CD4-positive, alpha-beta T cell treated with Interleukin-6 for 4 hours (primary cell): ENCODE data around the gene CGREF1.
"Not testable (repeated sequence)": the region's sequence is repeated elsewhere in the genome, so short reads cannot be mapped to it uniquely, and the experiment has no call there.

ENCODE experiments used
- DNase-seq: peaks from one replicate; pipeline ENCODE4 v3.0.0-alpha.2; 2020; ENCODE audit warnings: mixed read lengths

The CGREF1 gene

GRCh38 chr2:27136751-27137150 lies 17.8 kb upstream of the CGREF1 start:
- no peak for DNase-seq

DNA sequence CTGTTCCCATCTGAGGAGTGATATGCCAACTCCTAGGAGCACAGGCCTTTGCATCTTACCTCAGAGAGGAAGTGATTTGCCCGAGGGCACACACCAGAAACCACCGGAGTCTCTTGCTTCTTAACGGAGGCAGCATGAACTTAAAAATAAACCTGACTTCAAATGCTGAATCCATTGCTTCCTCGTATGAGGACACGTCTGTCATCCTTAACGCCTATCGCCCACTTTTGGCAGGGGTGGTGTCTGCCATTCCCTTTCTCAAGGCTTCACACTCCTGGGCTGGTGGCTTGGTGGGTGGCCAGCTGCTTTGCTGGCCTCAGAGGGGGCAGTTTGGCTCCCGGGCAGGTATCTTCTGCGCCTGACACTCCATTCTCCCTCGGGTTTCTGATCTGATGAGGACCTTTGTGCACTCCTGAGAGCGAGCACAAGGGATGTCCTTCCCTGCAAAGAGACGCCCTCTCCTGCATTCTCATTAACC lies 16.6 kb upstream of the CGREF1 start:
- DNase-seq = no peak

GRCh38 chr2:27134781-27135477 lies 16.0 kb upstream of the CGREF1 start:
- no peak for DNase-seq

GRCh38 chr2:27133905-27134780 lies 15.2 kb upstream of the CGREF1 start, which contains the start of gene PREB:
TSS of gene PREB (minus strand) at chr2:27134636. CDS start at chr2:27134421, 215 bp downstream.
- DNase-seq = peak; percentile 99

- peak; percentile 23 for DNase-seq
These were observed 14.4 kb upstream of the CGREF1 start for GRCh38 chr2:27133195-27133875.

GRCh38 chr2:27131429-27131828 lies 12.5 kb upstream of the CGREF1 start:
- DNase-seq = no peak

- DNase-seq = no peak
These were observed 11.5 kb upstream of the CGREF1 start for GRCh38 chr2:27130396-27130795.

- no peak for DNase-seq
These were observed 10.0 kb upstream of the CGREF1 start for GRCh38 chr2:27128668-27129571.

DNA sequence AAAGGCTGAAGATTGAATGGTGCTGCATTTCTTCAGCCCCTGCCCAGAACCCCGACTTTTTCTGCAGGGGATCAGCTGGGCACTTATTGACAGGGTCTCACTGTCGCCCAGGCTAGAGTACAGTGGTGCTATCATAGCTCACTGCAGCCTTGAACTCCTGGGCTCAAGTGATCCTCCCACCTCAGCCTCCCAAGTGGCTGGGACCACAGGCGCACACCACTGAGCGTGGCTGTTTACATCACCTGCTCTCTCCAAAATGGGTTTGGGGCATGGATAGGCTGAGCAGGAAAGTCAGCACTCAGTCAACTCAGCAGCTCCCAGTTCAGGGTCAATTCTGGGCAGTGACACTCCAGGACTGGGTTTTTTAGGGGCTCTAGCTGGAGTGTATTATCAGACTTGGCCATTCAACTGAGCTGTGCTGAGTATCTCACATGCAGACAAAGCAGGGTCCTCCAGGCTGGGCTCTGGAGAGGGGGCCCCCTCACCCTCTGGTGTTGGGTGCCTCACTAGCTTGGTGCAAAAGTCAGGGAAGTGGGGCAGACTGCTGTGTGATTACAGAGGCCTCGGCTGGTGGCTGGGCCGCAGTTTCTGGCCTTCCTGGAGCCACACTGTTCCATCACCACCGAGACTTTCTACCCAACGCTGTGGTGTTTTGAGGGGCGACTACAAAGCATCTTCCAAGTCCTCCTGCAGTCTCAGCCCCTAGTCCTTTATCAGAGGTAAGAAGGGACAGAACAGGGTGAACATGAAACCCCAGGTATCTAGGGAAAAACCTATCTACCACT lies 9.1 kb upstream of the CGREF1 start:
- no peak for DNase-seq

DNA sequence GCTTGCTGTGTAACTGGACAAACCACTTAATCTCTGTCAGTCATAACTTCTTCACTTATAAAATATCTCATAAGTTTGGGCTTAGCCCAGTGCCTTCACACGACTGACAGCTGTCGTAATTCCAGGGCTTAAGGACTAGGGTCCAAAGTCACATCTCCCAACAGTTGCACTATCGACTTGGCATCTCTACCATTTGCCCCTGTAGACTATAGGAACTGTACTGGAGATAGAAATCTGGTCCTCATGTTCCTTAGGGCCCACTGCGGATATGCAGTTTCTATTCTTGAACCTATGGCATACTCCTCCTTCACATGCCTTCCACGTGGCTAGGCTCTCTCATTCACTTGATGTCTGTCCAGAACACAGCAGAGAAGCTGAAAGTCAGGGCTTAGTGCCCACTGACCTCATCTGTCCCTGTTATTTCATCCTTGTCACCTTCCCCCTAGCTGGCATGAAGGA lies 7.4 kb upstream of the CGREF1 start:
- DNase-seq = no peak

DNA sequence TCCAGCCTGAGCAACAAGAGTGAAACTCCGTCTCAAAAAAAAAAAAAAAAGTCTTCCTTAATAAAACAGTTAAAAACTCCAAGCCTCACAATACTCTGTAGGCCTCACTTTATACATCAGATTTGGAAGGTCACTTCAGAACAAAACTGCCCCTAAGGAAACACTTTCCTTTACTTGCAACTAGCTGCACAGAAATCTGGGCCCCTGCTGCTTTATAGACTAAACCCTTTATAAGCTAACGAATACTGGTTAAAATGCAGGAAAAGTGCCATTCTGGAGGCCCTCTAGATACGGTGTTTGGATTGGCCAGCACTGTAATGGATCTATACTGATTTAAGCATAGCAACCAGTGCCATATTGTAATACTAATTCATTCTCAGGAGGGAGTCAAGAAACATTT lies 6.2 kb upstream of the CGREF1 start:
- DNase-seq = no peak

DNA sequence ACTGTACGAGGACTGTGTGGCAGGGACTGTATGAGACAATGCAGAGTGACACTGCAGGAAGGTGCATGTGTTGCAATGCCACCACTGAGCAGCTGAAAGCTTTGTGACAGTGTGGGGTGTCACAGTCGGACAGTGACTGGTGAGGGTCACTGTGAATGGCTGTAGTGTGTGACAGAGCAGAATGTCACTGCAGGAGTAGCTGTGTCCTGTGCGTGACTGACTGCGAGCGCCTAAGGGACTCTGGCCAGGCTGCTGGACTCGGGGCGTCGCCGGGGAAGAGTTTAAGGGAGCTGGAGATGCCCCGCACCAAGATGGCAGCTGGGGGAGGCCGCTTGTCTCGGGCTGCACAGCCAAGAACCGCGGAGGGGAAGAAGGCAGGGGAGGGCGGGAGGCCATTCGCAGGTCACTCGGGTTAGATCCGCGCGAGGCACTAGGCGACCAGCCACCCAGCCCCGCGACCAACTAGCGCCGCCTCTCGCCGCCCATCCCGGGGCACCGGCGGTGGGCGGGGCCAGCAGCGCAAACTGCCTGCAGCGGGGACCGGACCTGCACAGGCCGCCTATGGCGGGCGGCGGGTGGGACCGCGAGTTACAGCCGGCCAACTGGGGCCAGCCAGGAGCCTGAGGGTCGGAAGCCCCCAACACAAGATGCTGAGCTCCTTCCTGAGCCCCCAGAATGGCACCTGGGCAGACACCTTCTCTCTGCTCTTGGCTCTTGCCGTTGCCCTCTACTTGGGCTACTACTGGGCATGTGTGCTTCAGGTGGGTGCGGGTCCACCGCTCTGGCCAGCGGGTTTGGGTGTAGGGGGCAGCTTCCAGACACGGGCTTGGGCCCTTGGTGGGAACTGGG lies 4.6 kb upstream of the CGREF1 start, which contains the start of gene ABHD1:
ABHD1 (plus strand) TSS at position 514 of the 849 bp plus-strand sequence; CDS start at position 648, 134 bp downstream.
- peak; percentile 82 for DNase-seq

DNA sequence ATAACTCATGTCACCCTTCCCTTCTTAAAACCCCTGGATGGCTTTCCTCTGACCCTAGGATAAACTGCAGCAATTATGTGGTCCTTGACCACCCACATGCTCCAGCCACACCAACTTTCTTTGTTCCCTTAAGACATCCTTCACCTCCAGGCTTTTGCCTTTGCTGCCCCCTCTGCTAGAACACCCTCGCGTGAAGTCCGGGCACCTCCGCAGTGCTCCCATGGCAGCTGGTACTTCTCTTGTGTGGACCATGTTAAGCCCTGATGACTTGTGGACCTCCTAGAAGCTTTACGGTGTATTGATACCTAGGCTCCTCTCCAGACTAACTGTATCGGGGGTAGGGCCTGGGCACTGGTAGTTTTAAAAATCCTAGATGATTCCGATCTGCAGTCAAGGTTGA lies 3.9 kb upstream of the CGREF1 start:
- DNase-seq = no peak

DNA sequence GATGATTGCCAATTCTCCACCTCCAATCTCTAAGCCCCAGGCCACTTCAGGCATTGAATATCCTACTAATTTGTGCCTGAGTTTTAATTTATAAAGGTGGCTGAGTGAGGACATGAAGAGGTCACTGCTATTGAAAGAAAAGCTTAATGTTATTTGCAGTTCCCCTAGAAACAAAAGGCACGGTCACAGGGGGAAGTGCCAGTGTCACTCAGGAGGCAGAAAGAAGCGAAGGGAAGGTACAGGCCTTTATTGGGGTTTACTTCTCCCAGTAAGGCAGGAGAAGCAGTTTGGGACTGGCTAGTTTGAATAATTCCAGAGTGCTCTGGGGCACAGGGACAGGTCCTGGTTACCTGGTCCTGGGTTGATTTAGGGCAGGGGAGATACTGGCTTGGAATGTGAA lies 3.0 kb upstream of the CGREF1 start:
- no peak for DNase-seq

DNA sequence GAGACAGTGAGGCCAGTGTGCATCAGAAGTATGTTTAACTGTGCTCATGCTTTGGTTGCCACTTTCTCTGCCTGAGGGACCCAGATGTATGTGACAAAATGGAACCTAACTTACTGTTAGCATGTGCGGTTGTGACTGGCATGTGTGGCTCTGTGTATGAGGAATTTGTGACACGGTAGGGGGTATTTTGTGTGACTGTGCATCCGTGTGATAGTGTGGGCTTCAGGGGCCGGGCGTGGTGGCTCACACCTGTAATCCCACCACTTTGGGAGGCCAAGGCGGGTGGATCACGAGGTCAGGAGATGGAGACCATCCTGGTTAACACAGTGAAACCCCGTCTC lies 372 bp upstream of the CGREF1 start:
- not testable (repeated sequence) for DNase-seq

- DNase-seq = no peak
These were observed 868 bp downstream of the CGREF1 start for GRCh38 chr2:27117995-27118524.

DNA sequence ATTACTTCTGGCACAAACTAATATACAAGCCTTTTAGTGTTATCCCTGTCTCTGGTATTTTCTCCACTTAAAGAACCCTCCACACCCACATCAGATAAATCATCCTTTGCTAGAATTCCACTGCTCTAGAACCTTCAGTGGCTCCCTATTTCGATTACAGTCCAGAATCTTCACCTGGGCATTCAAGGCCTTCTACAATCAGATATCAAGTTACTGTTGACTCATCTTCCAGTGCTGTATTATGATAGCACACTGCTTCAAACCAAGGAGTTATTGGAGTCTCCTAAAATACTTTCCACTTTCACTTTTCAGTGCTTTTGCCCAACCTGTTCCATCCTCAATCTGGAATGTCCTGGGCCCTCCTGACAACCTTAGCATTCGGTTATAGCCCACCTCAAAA lies 3.4 kb downstream of the CGREF1 start:
- DNase-seq = no peak

GRCh38 chr2:27111392-27112078 lies 7.4 kb downstream of the CGREF1 start:
- not testable (repeated sequence) for DNase-seq

DNA sequence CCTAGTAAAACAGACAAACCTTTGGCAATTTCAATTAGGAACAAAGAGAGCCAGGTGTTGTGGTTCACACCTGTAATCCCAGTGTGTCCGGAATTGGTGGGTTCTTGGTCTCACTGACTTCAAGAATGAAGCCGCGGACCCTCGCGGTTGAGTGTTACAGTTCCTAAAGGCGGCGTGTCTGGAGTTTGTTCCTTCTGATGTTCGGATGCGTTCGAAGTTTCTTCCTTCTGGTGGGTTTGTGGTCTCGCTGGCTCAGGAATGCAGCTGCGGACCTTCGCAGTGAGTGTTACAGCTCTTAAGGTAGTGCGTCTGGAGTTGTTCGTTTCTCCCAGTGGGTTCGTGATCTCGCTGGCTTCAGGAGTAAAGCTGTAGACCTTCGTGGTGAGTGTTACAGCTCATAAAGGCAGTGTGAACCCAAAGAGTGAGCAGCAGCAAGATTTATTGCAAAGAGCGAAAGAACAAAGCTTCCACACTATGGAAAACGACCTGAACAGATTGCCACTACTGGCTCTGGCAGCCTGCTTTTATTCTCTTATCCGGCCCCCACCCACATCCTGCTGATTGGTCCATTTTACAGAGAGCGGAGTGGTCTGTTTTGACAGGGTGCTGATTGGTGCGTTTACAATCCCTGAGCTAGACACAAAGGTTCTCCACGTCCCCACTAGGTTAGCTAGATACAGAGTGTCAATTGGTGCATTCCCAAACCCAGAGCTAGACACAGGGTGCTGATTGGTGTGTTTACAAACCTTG lies 8.2 kb downstream of the CGREF1 start:
- DNase-seq = not testable (repeated sequence)
